ENCODE results near the gene MGAT4C.

The MGAT4C gene

DNA sequence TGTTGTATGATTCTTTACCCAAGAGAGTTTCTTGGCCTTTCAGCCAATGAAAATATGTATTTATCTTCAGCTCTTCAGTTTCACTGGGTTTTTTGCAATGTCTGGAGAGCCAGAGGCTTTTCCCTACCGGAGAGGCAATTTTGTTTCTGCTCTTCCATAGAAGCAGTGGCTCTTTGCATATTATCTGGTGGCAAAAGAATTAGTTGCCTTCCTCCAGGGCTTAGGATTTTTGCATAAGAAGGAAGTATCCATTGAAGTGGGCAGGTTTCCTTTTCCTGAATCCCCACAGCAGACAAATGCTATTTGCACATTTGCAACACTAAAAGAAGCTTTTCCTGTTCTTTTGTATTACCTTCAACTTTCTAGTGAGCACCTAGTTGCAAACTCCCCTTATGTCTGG is 306.9 kb downstream of the MGAT4C start:
- Histone ChIP-seq H3K9ac (no peak overlapping the region), H3K36me3 (ENCODE audit: insufficient read depth) (no peaks in the 10 kb centered on the region), H3K27ac (no peak overlapping the region), H3K4me1 (ENCODE audit: low read depth, poor library complexity, severe bottlenecking) (no peaks in the 10 kb centered on the region), H3K27me3 (ENCODE audit: insufficient read depth, low read depth) (no peaks in the 10 kb centered on the region), H4K20me1 (ENCODE audit: insufficient read depth) (no peaks in the 10 kb centered on the region), H2AFZ (ENCODE audit: low read depth) (no peak overlapping the region), H3K79me2 (ENCODE audit: insufficient read depth, low read depth) (no peaks in the 10 kb centered on the region), H3K4me3 (IDR thresholded peaks at IDR 0.05; ENCODE audit: insufficient read depth, low read depth, low read length) (no peak overlapping the region), H3K4me2 (no peak overlapping the region)
- TF ChIP-seq, protein P1, sequence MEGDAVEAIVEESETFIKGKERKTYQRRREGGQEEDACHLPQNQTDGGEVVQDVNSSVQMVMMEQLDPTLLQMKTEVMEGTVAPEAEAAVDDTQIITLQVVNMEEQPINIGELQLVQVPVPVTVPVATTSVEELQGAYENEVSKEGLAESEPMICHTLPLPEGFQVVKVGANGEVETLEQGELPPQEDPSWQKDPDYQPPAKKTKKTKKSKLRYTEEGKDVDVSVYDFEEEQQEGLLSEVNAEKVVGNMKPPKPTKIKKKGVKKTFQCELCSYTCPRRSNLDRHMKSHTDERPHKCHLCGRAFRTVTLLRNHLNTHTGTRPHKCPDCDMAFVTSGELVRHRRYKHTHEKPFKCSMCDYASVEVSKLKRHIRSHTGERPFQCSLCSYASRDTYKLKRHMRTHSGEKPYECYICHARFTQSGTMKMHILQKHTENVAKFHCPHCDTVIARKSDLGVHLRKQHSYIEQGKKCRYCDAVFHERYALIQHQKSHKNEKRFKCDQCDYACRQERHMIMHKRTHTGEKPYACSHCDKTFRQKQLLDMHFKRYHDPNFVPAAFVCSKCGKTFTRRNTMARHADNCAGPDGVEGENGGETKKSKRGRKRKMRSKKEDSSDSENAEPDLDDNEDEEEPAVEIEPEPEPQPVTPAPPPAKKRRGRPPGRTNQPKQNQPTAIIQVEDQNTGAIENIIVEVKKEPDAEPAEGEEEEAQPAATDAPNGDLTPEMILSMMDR (conservative IDR thresholded peaks at IDR 0.05; ENCODE audit: low read depth, low read length), result no peak

DNA sequence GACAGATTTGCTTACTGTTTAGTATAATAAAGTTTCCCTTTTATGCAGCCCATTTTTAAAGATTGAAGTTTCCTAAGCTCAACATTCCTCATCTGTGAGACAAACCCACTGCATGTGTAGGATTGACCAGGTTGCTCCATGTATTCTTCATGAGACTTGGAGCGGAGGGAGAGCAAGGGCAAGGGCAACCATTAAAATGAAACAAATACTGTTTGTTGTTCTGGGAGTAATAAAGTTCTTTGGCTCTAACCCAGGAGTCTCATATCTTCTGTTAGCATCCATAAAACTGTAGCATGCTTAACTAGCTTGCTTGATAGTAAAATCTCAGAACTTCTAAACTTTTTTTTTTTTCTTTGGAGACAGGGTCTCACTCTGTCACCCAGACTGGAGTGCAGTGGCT is 307.9 kb downstream of the MGAT4C start:
- Histone ChIP-seq H3K4me2 (no peak overlapping the region), H3K4me1 (ENCODE audit: low read depth, poor library complexity, severe bottlenecking) (no peaks in the 10 kb centered on the region), H2AFZ (ENCODE audit: low read depth) (no peak overlapping the region), H4K20me1 (ENCODE audit: insufficient read depth) (no peaks in the 10 kb centered on the region), H3K4me3 (IDR thresholded peaks at IDR 0.05; ENCODE audit: insufficient read depth, low read depth, low read length) (no peak overlapping the region), H3K9ac (no peak overlapping the region), H3K27me3 (ENCODE audit: insufficient read depth, low read depth) (no peaks in the 10 kb centered on the region), H3K36me3 (ENCODE audit: insufficient read depth) (no peaks in the 10 kb centered on the region), H3K27ac (no peak overlapping the region), H3K79me2 (ENCODE audit: insufficient read depth, low read depth) (no peaks in the 10 kb centered on the region)
- TF ChIP-seq, protein P1 (conservative IDR thresholded peaks at IDR 0.05; ENCODE audit: low read depth, low read length), result no peak

DNA sequence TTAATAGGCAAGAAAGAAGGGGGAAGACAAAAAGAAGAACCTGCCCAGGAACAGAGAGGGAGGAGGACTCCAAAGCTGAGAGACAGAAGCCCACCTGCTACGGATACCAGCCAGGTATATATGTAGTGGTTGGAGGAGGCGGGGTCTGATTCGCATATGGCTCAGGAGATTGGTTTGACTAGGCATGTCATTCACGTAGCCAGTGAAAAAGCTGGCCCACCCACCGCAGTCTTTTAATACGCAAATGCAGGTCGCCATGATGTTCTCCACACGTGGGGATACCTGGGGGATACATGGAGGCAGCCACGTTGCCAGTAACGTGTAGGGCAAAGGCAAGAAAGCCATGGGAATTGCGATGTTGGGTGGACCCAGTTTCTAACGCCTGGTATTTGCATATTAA is 308.9 kb downstream of the MGAT4C start:
- TF ChIP-seq, protein P1 (conservative IDR thresholded peaks at IDR 0.05; ENCODE audit: low read depth, low read length), result no peak
- Histone ChIP-seq H3K4me1 (ENCODE audit: low read depth, poor library complexity, severe bottlenecking) (no peaks in the 10 kb centered on the region), H2AFZ (ENCODE audit: low read depth) (no peak overlapping the region), H3K9ac (no peak overlapping the region), H4K20me1 (ENCODE audit: insufficient read depth) (no peaks in the 10 kb centered on the region), H3K27ac (no peak overlapping the region), H3K4me3 (IDR thresholded peaks at IDR 0.05; ENCODE audit: insufficient read depth, low read depth, low read length) (no peak overlapping the region), H3K36me3 (ENCODE audit: insufficient read depth) (no peaks in the 10 kb centered on the region), H3K27me3 (ENCODE audit: insufficient read depth, low read depth) (no peaks in the 10 kb centered on the region), H3K4me2 (no peak overlapping the region), H3K79me2 (ENCODE audit: insufficient read depth, low read depth) (no peaks in the 10 kb centered on the region)

DNA sequence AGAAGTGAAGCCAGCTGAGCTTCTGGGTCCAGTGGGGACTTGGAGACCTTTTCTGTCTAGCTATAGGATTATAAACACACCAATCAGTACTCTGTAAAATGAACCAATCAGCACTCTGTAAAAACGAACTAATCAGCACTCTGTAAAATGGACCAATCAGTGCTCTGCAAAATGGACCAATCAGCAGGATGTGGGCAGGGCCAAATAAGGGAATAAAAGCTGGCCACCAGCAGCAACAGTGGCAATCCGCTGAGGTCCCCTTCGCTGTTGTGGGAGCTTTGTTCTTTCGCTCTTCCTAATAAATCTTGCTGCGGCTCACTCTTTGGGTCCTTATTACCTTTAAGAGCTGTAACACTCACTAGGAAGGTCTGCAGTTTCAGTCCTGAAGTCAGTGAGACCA is 309.8 kb downstream of the MGAT4C start:
- no peaks in the 10 kb centered on the region for H3K4me1 ChIP-seq (ENCODE audit: low read depth, poor library complexity, severe bottlenecking)
- H3K36me3 ChIP-seq (ENCODE audit: insufficient read depth), result no peaks in the 10 kb centered on the region
- H4K20me1 ChIP-seq (ENCODE audit: insufficient read depth), result no peaks in the 10 kb centered on the region
- H2AFZ ChIP-seq (ENCODE audit: low read depth), result no peak overlapping the region
- no peaks in the 10 kb centered on the region for H3K27me3 ChIP-seq (ENCODE audit: insufficient read depth, low read depth)
- no peak overlapping the region for H3K4me3 ChIP-seq (IDR thresholded peaks at IDR 0.05; ENCODE audit: insufficient read depth, low read depth, low read length)
- TF ChIP-seq, protein P1 (conservative IDR thresholded peaks at IDR 0.05; ENCODE audit: low read depth, low read length), result no peak
- H3K79me2 ChIP-seq (ENCODE audit: insufficient read depth, low read depth), result no peaks in the 10 kb centered on the region
- H3K9ac ChIP-seq, result no peak overlapping the region
- no peak overlapping the region for H3K4me2 ChIP-seq
- H3K27ac ChIP-seq, result no peak overlapping the region
